Neural cell (in vitro differentiated cells): ENCODE measurements around the gene LRRIQ4. TPM values are rescaled to one million over a fixed set of nuclear protein-coding genes. Genes with fewer than 3 reads are reported as not detected.

Source experiments
- H2AFZ ChIP-seq: fragments of 200-600, 300-800 bp; sonication (generic), shearing (Covaris generic); 2 replicates; pipeline ENCODE4 v1.6.0; 2014; ENCODE audit warnings: low read depth, mild to moderate bottlenecking, antibody characterized with exemption, low read length, moderate library complexity
- H3F3A ChIP-seq: fragments of 200-600 bp; shearing (Covaris generic); 2 replicates; pipeline ENCODE4 v1.6.1; 2016; ENCODE audit warnings: mild to moderate bottlenecking, moderate library complexity, mixed read lengths, antibody characterized with exemption, low read length; ENCODE audit not compliant: insufficient read depth, poor library complexity, severe bottlenecking
- H3K27ac ChIP-seq: fragments of 200-600, 300-800 bp; sonication (generic), shearing (Covaris generic); 2 replicates; pipeline ENCODE4 v1.5.1; 2014; ENCODE audit warnings: mild to moderate bottlenecking, low read length, moderate library complexity
- H3K27me3 ChIP-seq: fragments of 300-800, 200-600 bp; sonication (generic), shearing (Covaris generic); 2 replicates; pipeline ENCODE4 v1.6.0; 2014; ENCODE audit warnings: mild to moderate bottlenecking, low read depth, low read length, moderate library complexity; ENCODE audit not compliant: insufficient read depth
- H3K36me3 ChIP-seq: fragments of 300-800, 200-600 bp; sonication (generic), shearing (Covaris generic); 2 replicates; pipeline ENCODE4 v1.5.1; 2014; ENCODE audit warnings: mild to moderate bottlenecking, antibody characterized with exemption, low read length, moderate library complexity; ENCODE audit not compliant: insufficient read depth
- H3K4me2 ChIP-seq: fragments of 300-800, 200-600 bp; sonication (generic), shearing (Covaris generic); 2 replicates; pipeline ENCODE4 v1.6.0; 2014; ENCODE audit warnings: mild to moderate bottlenecking, low read length
- H3K4me3 ChIP-seq: fragments of 300-800, 200-600 bp; sonication (generic), shearing (Covaris generic); 2 replicates; pipeline ENCODE4 v1.5.1; 2014; ENCODE audit warnings: mild to moderate bottlenecking, low read length, moderate library complexity
- H3K79me2 ChIP-seq: fragments of 200-600 bp; shearing (Covaris generic); replicated peaks from 2 replicates; pipeline ENCODE4 v1.6.0; 2014; ENCODE audit warnings: mild to moderate bottlenecking, low read length, moderate library complexity; ENCODE audit not compliant: insufficient read depth
- H3K9ac ChIP-seq: fragments of 300-800, 200-600 bp; sonication (generic), shearing (Covaris generic); 2 replicates; pipeline ENCODE4 v1.6.1; 2016; ENCODE audit warnings: mild to moderate bottlenecking, low read length, mixed read lengths
- H3K9me2 ChIP-seq: fragments of 200-600 bp; shearing (Covaris generic); 2 replicates; pipeline ENCODE4 v1.6.1; 2016; ENCODE audit warnings: mild to moderate bottlenecking, low read length, mixed read lengths; ENCODE audit not compliant: insufficient read depth
- H3K9me3 ChIP-seq: fragments of 200-600, 300-800 bp; sonication (generic), shearing (Covaris generic); 2 replicates; pipeline ENCODE4 v1.6.1; 2016; ENCODE audit warnings: mild to moderate bottlenecking, mixed run types, low read length, moderate library complexity, mixed read lengths
- H4K20me1 ChIP-seq: fragments of 200-600 bp; shearing (Covaris generic); 2 replicates; pipeline ENCODE4 v1.6.1; 2016; ENCODE audit warnings: mild to moderate bottlenecking, mixed run types; ENCODE audit not compliant: insufficient read depth
- CTCF ChIP-seq: fragments of 450-650 bp; IDR thresholded peaks from 2 replicates; pipeline ENCODE4 v1.5.1; 2014; ENCODE audit warnings: antibody characterized with exemption, mild to moderate bottlenecking, moderate library complexity; ENCODE audit not compliant: poor library complexity, severe bottlenecking
- EP300 ChIP-seq: fragments of 450-650 bp; conservative IDR thresholded peaks from 2 replicates; pipeline ENCODE4 v1.6.1; 2014; ENCODE audit warnings: antibody characterized with exemption, mild to moderate bottlenecking, moderate library complexity; ENCODE audit not compliant: poor library complexity, severe bottlenecking
- EZH2 ChIP-seq: fragments of 200-600, 300-800 bp; shearing (Covaris generic), sonication (generic); IDR thresholded peaks from 2 replicates; pipeline ENCODE4 v1.6.1; 2014; ENCODE audit warnings: antibody characterized with exemption, low read length, borderline replicate concordance, mild to moderate bottlenecking; ENCODE audit not compliant: insufficient read depth, poor library complexity, severe bottlenecking
- MXI1 ChIP-seq: fragments of 450-650 bp; conservative IDR thresholded peaks from 2 replicates; pipeline ENCODE4 v1.6.1; 2014; ENCODE audit warnings: antibody characterized with exemption, mild to moderate bottlenecking; ENCODE audit not compliant: poor library complexity, severe bottlenecking
- POLR2AphosphoS5 ChIP-seq: IDR thresholded peaks from 2 replicates; pipeline ENCODE4 v1.6.1; 2012
- RAD21 ChIP-seq: fragments of 450-650 bp; conservative IDR thresholded peaks from 2 replicates; pipeline ENCODE4 v1.6.1; 2014; ENCODE audit warnings: antibody characterized with exemption, mild to moderate bottlenecking, moderate library complexity
- REST ChIP-seq: IDR thresholded peaks from 2 replicates; pipeline ENCODE4 v1.6.1; 2012; ENCODE audit warnings: borderline replicate concordance
- SMC3 ChIP-seq: fragments of 450-650 bp; conservative IDR thresholded peaks from 2 replicates; pipeline ENCODE4 v1.6.1; 2014; ENCODE audit warnings: antibody characterized with exemption, mild to moderate bottlenecking, moderate library complexity; ENCODE audit not compliant: poor library complexity
- TAF1 ChIP-seq: IDR thresholded peaks from 2 replicates; pipeline ENCODE4 v1.6.1; 2012; ENCODE audit warnings: low read depth
- polyA plus RNA-seq: library from polyadenylated mRNA; depleted of rRNA; stranded (reverse); fragments of >200 nt; gene quantifications from 2 replicates; pipeline ENCODE4 v1.2.3, GENCODE V29; 2014

The LRRIQ4 gene
- polyA plus RNA-seq, 1 donor from 2014 or later = not detected

DNA sequence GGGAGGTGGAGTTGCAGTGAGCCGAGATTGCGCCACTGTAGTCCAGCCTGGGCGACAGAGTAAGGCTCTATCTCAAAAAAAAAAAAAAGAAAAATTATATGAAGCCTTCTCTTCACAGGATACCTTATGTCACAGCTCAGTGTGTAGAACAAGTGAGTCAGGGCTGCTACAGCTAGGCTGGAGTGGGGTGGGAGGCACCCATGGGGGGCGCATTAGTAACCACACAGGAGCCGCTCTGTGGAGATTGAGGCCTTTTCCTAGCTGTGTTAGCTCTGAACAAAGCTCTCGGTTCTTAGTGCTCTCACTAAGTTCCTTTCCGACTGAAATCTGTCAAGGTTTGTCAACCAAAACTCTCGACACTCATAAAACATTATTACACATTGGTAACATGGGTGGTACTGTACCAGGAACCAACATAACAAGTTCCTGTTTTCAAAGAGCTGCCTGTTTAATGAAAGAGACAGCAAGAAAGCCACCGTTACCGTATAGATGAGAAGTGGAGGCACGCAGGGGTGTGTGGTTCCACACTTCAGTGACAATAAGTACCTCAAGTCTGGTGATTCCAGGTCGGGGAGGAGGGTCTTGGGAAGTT lies 52.6 kb downstream of the LRRIQ4 start:
- no peak overlapping the region for H3K4me2 ChIP-seq
- TF ChIP-seq MXI1 = no peak
- TF ChIP-seq EP300 = no peak
- no peaks in the 10 kb centered on the region for H3K36me3 ChIP-seq
- H3K9ac ChIP-seq = no peak overlapping the region
- no peaks in the 10 kb centered on the region for H3K9me2 ChIP-seq
- H4K20me1 ChIP-seq = no peaks in the 10 kb centered on the region
- no peaks in the 10 kb centered on the region for H3F3A ChIP-seq
- H3K79me2 ChIP-seq = no peaks in the 10 kb centered on the region
- no peaks in the 10 kb centered on the region for H3K9me3 ChIP-seq
- no peak overlapping the region for H3K4me3 ChIP-seq
- no peak overlapping the region for H2AFZ ChIP-seq
- H3K27me3 ChIP-seq = no peaks in the 10 kb centered on the region
- no peak overlapping the region for H3K27ac ChIP-seq

GRCh38 chr3:169867584-169868210 lies 55.0 kb downstream of the LRRIQ4 start:
- H3K9me2 ChIP-seq = no peaks in the 10 kb centered on the region
- H3F3A ChIP-seq = no peaks in the 10 kb centered on the region
- no peak overlapping the region for H2AFZ ChIP-seq
- no peaks in the 10 kb centered on the region for H3K27me3 ChIP-seq
- H3K9me3 ChIP-seq = no peaks in the 10 kb centered on the region
- H3K9ac ChIP-seq = no peak overlapping the region
- no peak overlapping the region for H3K4me3 ChIP-seq
- H3K4me2 ChIP-seq = no peak overlapping the region
- TF ChIP-seq EP300 (no peak), POLR2AphosphoS5 (no peak), REST (no peak), CTCF (no peak), MXI1 (no peak), RAD21 (no peak), EZH2 (no peak), TAF1 (no peak), SMC3 (no peak)
- H4K20me1 ChIP-seq = no peaks in the 10 kb centered on the region
- no peak overlapping the region for H3K27ac ChIP-seq
- no peaks in the 10 kb centered on the region for H3K79me2 ChIP-seq
- H3K36me3 ChIP-seq = no peaks in the 10 kb centered on the region
